ENCODE data around the gene REG3A.

- TF ChIP-seq EZH2phosphoT487 (IDR thresholded peaks at IDR 0.05; ENCODE audit: low read depth) (no peak), CTCF (IDR thresholded peaks at IDR 0.05; ENCODE audit: low read depth, low read length) (no peak)
Measured at GRCh38 chr2:79155826-79156476, 3.6 kb downstream of the REG3A start.
